Mammary epithelial cell (primary cell): ENCODE measurements around the gene DUSP15.

Experiments
- CTCF ChIP-seq, 2 donors: IDR thresholded peaks in 1 of 2; conservative IDR thresholded peaks in 1 of 2; 2 replicates each; pipeline ENCODE4 v1.5.1; 2011 to 2012; ENCODE audit warnings: inconsistent platforms in 2 of 2, low read length in 2 of 2, mild to moderate bottlenecking in 2 of 2, control low read depth in 1 of 2, low read depth in 1 of 2; ENCODE audit not compliant: insufficient read depth in 1 of 2; ENCODE audit errors: extremely low read depth in 1 of 2
- EZH2 ChIP-seq: IDR thresholded peaks from 2 replicates; pipeline ENCODE4 v1.6.1; 2012; ENCODE audit warnings: low read length, inconsistent platforms, borderline replicate concordance

- TF ChIP-seq CTCF (conservative IDR thresholded peaks at IDR 0.05 in 1 of 2, IDR thresholded peaks at IDR 0.05 in 1 of 2; ENCODE audit: extremely low read depth in 1 of 2, insufficient read depth in 1 of 2, low read depth in 1 of 2, low read length in 2 of 2) (no peak), EZH2 (no peak)
These were observed 43.8 kb upstream of the DUSP15 start for GRCh38 chr20:31914170-31914569.
